HFF-Myc (cell line): Measurements from ENCODE around the gene COP1.
"Not testable (repeated sequence)": the region's sequence is repeated elsewhere in the genome, so short reads cannot be mapped to it uniquely, and the experiment has no call there.

Source experiments
- DNase-seq: peaks from one replicate; pipeline ENCODE4 v3.0.0-alpha.2; 2011; ENCODE audit warnings: low read depth; ENCODE audit errors: extremely low read depth
- H3K4me3 ChIP-seq: replicated peaks from 2 replicates; pipeline ENCODE4 v1.5.1; 2011; ENCODE audit warnings: low read depth, mild to moderate bottlenecking, control low read depth, low read length
- CTCF ChIP-seq: IDR thresholded peaks from 2 replicates; pipeline ENCODE4 v1.5.1; 2012; ENCODE audit warnings: mild to moderate bottlenecking, low read depth, low read length, control low read depth; ENCODE audit errors: missing control alignments

COP1 gene

DNA sequence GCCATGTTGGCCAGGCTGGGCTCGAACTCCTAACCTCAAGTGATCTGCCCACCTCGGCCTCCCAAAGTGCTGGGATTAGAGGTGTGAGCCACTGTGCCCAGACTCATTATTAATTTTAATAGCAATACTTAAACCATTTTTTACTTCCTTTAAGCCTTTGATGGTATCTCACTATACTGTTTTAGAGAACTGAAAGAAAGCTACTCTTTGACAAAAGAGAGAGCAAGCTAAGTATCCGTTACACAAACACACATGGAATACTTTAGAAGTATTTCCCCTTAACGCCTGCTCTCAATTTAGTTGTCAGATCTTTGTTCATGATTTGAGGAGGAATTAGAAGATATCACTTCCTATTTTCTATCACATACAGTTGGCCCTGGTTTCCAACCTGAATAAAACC lies 189.4 kb downstream of the COP1 start:
- no peak overlapping the region for H3K4me3 ChIP-seq
- DNase-seq, result no peak
- TF ChIP-seq CTCF, result no peak

DNA sequence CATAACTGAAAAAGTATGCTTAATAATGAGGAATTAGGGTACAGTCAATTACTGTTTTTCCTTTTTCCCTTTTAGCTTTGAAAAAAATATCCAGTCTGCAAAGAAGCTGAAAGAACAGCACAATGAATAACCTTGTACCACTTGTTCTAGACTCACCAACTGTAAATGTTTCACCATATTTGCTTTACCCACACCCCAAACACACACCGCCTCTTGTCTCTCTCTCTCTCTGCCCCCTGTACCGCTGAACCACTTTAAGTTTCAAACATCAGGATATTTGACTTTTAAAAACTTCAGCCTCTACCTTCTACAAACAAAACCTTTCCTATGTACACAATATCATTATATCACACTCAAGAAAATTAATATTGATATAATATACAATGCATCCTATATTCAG lies 197.1 kb downstream of the COP1 start:
- no peak for TF ChIP-seq CTCF
- H3K4me3 ChIP-seq, result no peak overlapping the region
- no peak for DNase-seq

DNA sequence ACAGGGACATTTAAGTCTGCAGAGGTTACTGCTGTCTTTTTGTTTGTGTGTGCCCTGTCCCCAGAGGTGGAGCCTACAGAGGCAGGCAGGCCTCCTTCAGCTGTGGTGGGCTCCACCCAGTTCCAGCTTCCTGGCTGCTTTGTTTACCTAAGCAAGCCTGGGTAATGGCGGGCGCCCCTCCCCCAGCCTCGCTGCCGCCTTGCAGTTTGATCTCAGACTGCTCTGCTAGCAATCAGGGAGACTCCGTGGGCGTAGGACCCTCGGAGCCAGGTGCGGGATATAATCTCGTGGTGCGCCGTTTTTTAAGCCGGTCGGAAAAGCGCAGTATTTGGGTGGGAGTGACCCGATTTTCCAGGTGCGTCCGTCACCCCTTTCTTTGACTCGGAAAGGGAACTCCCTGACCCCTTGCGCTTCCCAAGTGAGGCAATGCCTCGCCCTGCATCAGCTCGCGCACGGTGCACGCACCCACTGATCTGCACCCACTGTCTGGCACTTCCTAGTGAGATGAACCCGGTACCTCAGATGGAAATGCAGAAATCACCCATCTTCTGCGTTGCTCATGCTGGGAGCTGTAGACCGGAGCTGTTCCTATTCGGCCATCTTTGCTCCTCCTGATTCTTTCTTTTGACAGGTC lies 199.2 kb downstream of the COP1 start:
- DNase-seq, H3K4me3 ChIP-seq: not testable (repeated sequence)

- not testable (repeated sequence) for DNase-seq, H3K4me3 ChIP-seq
These were observed 212.4 kb downstream of the COP1 start for GRCh38 chr1:175994660-175995059.

GRCh38 chr1:175992825-175993224 lies 214.3 kb downstream of the COP1 start:
- DNase-seq, H3K4me3 ChIP-seq: not testable (repeated sequence)

DNA sequence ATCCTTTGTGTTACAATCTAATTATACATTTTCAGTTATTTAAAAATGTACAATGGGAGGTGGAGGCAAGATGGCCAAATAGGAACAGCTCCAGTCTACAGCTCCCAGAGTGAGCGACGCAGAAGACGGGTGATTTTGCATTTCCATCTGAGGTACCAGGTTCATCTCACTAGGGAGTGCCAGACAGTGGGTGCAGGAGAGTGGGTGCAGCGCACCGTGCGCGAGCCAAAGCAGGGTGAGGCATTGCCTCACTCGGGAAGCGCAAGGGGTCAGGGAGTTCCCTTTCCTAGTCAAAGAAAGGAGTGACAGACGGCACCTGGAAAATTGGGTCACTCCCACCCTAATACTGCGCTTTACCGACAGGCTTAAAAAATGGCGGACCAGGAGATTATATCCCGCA lies 214.9 kb downstream of the COP1 start:
- not testable (repeated sequence) for H3K4me3 ChIP-seq, DNase-seq

DNA sequence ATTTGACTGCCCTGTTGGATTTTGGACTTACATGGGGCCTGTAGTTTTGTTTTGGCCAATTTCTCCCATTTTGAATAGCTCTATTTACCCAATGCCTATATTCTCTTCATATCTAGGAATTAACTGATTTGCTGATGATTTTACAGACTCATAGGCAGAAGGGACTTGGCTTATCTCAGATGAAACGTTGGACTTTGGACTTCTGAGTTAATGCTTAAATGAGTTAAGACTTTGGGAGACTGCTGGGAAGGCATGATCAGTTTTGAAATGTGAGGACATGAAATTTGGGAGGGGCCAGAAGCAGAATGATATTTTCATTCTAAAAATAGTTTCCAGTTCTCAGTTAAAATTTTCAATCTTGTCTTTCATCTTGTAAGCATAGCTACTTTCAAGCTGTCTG lies 222.3 kb downstream of the COP1 start:
- DNase-seq, result no peak

GRCh38 chr1:175984057-175984812 lies 222.9 kb downstream of the COP1 start:
- DNase-seq, result no peak
- no peak overlapping the region for H3K4me3 ChIP-seq
- TF ChIP-seq CTCF, result no peak

More for the DNA sequence above, 222.3 kb downstream of the COP1 start:
- H3K4me3 ChIP-seq, result no peak overlapping the region
- no peak for TF ChIP-seq CTCF

- DNase-seq, H3K4me3 ChIP-seq: not testable (repeated sequence)
These were observed 223.7 kb downstream of the COP1 start for GRCh38 chr1:175983363-175983762.
